RWPE2 (cell line): ENCODE data around the gene KRTAP10-11.
"Not testable (repeated sequence)": the region's sequence is repeated elsewhere in the genome, so short reads cannot be mapped to it uniquely, and the experiment has no call there.

Experiments used
- ATAC-seq: fragments of 200-7000 bp; cut with Tn5 transposase; 3 replicates; pipeline ENCODE4 v1.9.1; 2021; ENCODE audit warnings: low read depth
- DNase-seq: peaks from one replicate; pipeline ENCODE4 v3.0.0-alpha.2; 2020; ENCODE audit warnings: low spot score
- H3K27ac ChIP-seq: fragments of 450-650 bp; 2 replicates; pipeline ENCODE4 v1.5.1; 2017; ENCODE audit warnings: mild to moderate bottlenecking; ENCODE audit not compliant: poor library complexity, severe bottlenecking
- H3K27me3 ChIP-seq: fragments of 250-450 bp; sonication (Bioruptor Pico); 2 replicates; pipeline ENCODE4 v1.5.1; 2021; ENCODE audit warnings: mild to moderate bottlenecking, moderate library complexity; ENCODE audit not compliant: insufficient read depth, poor library complexity, severe bottlenecking
- H3K36me3 ChIP-seq: fragments of 250-450 bp; sonication (Bioruptor Pico); 2 replicates; pipeline ENCODE4 v1.5.1; 2020; ENCODE audit warnings: low read depth, mild to moderate bottlenecking, moderate library complexity
- H3K4me1 ChIP-seq: fragments of 250-450 bp; sonication (Bioruptor Pico); 2 replicates; pipeline ENCODE4 v1.5.1; 2021; ENCODE audit warnings: mild to moderate bottlenecking, moderate library complexity; ENCODE audit not compliant: insufficient read depth, poor library complexity, severe bottlenecking
- H3K4me3 ChIP-seq: fragments of 250-450 bp; sonication (Bioruptor Pico); 2 replicates; pipeline ENCODE4 v1.5.1; 2021; ENCODE audit warnings: mild to moderate bottlenecking, moderate library complexity; ENCODE audit not compliant: severe bottlenecking
- H3K9me3 ChIP-seq: fragments of 250-450 bp; sonication (Bioruptor Pico); 2 replicates; pipeline ENCODE4 v1.5.1; 2021; ENCODE audit warnings: mild to moderate bottlenecking, moderate library complexity; ENCODE audit not compliant: severe bottlenecking
- TF ChIP-seq, protein P1 (sequence below): fragments of 450-650 bp; IDR thresholded peaks from one replicate; pipeline ENCODE4 v1.5.1; 2017; ENCODE audit warnings: mild to moderate bottlenecking, moderate library complexity; ENCODE audit not compliant: poor library complexity, severe bottlenecking

Gene KRTAP10-11, protein sequence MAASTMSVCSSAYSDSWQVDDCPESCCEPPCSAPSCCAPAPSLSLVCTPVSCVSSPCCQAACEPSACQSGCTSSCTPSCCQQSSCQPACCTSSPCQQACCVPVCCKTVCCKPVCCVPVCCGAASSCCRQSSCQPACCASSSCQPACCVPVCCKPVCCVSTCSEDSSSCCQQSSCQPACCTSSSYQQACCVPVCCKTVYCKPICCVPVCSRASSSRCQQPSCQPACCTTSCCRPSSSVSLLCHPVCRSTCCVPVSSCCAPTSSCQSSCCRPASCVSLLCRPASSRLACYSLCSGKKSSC

DNA sequence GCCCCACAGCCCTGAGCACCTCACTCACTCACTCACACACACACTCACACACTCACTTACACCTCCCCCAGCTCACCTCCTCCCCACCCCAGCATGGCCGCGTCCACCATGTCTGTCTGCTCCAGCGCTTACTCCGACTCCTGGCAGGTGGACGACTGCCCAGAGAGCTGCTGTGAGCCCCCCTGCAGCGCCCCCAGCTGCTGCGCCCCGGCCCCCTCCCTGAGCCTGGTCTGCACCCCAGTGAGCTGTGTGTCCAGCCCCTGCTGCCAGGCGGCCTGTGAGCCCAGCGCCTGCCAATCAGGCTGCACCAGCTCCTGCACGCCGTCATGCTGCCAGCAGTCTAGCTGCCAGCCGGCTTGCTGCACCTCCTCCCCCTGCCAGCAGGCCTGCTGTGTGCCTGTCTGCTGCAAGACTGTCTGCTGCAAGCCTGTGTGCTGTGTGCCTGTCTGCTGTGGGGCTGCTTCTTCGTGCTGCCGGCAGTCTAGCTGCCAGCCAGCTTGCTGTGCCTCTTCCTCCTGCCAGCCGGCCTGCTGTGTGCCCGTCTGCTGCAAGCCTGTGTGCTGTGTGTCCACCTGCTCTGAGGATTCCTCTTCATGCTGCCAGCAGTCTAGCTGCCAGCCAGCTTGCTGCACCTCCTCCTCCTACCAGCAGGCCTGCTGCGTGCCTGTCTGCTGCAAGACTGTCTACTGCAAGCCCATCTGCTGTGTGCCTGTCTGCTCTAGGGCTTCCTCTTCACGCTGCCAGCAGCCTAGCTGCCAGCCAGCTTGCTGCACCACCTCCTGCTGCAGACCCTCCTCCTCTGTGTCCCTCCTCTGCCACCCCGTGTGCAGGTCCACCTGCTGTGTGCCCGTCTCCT is at the start of gene KRTAP10-11:
Gene KRTAP10-11 (plus strand): TSS at position 49 of the 856 bp plus-strand sequence. CDS start 45 bp downstream, at position 94.
- ATAC-seq, H3K27me3 ChIP-seq, H3K4me1 ChIP-seq, H3K9me3 ChIP-seq, H3K4me3 ChIP-seq, DNase-seq, H3K27ac ChIP-seq, H3K36me3 ChIP-seq: not testable (repeated sequence)

DNA sequence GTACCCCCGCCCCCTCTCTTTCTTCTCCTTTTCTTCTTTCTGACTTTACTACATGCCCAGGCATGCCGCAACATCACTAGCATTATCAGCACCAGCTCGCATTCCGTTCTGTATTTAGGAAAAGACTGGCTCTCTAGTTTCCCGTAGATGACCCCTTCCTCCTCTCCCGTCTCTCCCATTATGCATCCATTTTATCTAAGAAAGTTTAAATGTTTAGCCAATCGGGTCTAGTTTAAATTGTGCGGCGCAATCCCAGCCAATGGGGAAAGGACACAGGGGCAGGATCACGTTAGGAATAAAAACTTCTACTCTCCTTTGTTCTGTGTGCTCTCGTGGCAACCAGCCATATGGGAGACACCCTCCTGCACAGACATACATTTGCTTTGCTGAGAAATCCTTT is 48.2 kb upstream of the KRTAP10-11 start:
- no peaks in the 10 kb centered on the region for H3K27me3 ChIP-seq
- TF ChIP-seq, protein P1, sequence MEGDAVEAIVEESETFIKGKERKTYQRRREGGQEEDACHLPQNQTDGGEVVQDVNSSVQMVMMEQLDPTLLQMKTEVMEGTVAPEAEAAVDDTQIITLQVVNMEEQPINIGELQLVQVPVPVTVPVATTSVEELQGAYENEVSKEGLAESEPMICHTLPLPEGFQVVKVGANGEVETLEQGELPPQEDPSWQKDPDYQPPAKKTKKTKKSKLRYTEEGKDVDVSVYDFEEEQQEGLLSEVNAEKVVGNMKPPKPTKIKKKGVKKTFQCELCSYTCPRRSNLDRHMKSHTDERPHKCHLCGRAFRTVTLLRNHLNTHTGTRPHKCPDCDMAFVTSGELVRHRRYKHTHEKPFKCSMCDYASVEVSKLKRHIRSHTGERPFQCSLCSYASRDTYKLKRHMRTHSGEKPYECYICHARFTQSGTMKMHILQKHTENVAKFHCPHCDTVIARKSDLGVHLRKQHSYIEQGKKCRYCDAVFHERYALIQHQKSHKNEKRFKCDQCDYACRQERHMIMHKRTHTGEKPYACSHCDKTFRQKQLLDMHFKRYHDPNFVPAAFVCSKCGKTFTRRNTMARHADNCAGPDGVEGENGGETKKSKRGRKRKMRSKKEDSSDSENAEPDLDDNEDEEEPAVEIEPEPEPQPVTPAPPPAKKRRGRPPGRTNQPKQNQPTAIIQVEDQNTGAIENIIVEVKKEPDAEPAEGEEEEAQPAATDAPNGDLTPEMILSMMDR: no peak
- DNase-seq: no peak
- no peak overlapping the region for H3K27ac ChIP-seq
- H3K9me3 ChIP-seq: no peaks in the 10 kb centered on the region
- no peak overlapping the region for H3K4me3 ChIP-seq
- H3K4me1 ChIP-seq: no peaks in the 10 kb centered on the region
- H3K36me3 ChIP-seq: no peaks in the 10 kb centered on the region
- no peak for ATAC-seq

DNA sequence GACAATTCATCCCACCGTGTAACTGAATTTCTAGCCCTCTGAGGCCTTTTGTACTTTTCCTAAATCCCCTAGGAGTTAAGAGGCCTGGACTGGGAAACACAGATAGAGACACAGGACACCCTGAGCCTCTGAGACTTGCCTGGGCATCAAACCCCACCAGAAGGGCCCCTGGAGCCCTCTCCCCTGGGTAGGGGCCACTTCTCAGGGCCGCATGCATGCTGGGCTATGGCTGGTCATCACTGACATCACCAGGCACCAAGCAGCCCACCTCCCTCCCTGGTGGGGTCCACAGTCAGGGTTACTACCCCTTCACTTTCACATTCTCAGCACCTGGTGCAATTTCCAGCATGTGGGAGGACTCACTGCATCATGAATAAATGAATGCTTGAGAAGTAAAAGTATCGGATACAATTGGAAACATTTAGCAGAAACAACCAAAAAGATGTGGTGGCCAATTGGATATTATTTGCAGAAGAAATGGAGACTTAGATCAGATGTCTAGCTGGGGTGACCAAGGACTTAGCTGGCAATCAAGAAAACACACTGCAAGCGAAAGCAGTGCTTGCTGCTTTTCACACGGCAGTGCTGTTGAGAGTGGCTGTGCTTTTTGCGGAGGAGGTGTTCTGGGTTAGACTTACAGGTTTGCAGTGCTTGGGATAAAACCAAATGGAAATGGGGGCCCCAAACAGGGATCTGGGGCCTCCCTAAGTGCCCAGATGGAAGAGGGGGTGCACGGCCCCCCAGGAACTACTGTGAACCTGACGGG is 46.8 kb upstream of the KRTAP10-11 start:
- no peaks in the 10 kb centered on the region for H3K9me3 ChIP-seq
- peaks cover 4% of the 10 kb centered on the region for H3K27me3 ChIP-seq
- no peaks in the 10 kb centered on the region for H3K4me1 ChIP-seq
- no peaks in the 10 kb centered on the region for H3K36me3 ChIP-seq
- no peak overlapping the region for H3K4me3 ChIP-seq
- H3K27ac ChIP-seq: no peak overlapping the region
- TF ChIP-seq, protein P1: no peak
- ATAC-seq (no peak), DNase-seq (no peak)

GRCh38 chr21:44600118-44600978 is 45.9 kb upstream of the KRTAP10-11 start, which contains the start of gene KRTAP10-7:
KRTAP10-7 (plus strand) TSS chr21:44600597; CDS start chr21:44600622, 25 bp downstream.
- H3K36me3 ChIP-seq, H3K4me3 ChIP-seq, ATAC-seq, DNase-seq, H3K4me1 ChIP-seq, H3K9me3 ChIP-seq, H3K27ac ChIP-seq: not testable (repeated sequence)
- H3K27me3 ChIP-seq: peaks cover 11% of the 10 kb centered on the region

DNA sequence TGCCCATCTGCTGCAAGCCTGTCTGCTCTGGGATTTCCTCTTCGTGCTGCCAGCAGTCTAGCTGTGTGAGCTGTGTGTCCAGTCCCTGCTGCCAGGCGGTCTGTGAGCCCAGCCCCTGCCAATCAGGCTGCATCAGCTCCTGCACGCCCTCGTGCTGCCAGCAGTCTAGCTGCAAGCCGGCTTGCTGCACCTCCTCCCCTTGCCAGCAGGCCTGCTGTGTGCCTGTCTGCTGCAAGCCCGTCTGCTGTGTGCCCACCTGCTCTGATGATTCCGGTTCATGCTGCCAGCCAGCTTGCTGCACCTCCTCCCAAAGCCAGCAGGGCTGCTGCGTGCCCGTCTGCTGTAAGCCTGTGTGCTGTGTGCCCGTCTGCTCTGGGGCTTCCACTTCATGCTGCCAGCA is 45.1 kb upstream of the KRTAP10-11 start:
- not testable (repeated sequence) for H3K4me1 ChIP-seq, ATAC-seq, H3K27ac ChIP-seq, H3K4me3 ChIP-seq, H3K9me3 ChIP-seq, H3K36me3 ChIP-seq
- peaks cover 15% of the 10 kb centered on the region for H3K27me3 ChIP-seq
- peak; percentile 38 for DNase-seq
